Body of pancreas (tissue), 4 donors: ENCODE data around the gene UBQLN4. TPM values are rescaled to one million over a fixed set of nuclear protein-coding genes. Genes with fewer than 3 reads are reported as not detected.

Experiments
- ATAC-seq: fragments of 150-250 bp; one replicate; pipeline ENCODE4 v1.9.1; 2016
- DNase-seq, 4 donors: peaks; one replicate each; pipeline ENCODE4 v3.0.0-alpha.2; 2019
- H3K27ac ChIP-seq, 4 donors: fragments of 200-600 bp; sonication (generic); 1 replicate in 3 of 4; 2 replicates in 1 of 4; pipeline versions ENCODE4 v1.5.1 to v1.6.1; 2016 to 2019; ENCODE audit warnings: mild to moderate bottlenecking in 1 of 4, mixed read lengths in 1 of 4, moderate library complexity in 1 of 4
- H3K27me3 ChIP-seq, 2 donors: fragments of 200-600 bp; sonication (generic); one replicate each; pipeline ENCODE4 v1.6.0; 2016; ENCODE audit warnings: mild to moderate bottlenecking in 1 of 2
- H3K36me3 ChIP-seq, 2 donors: fragments of 200-600 bp; sonication (generic); replicated peaks in 1 of 2; 2 replicates each; pipeline ENCODE4 v1.5.1; 2016; ENCODE audit warnings: low read depth in 2 of 2; ENCODE audit not compliant: insufficient read depth in 1 of 2
- H3K4me1 ChIP-seq: fragments of 200-600 bp; sonication (generic); one replicate; pipeline ENCODE4 v1.6.0; 2016
- H3K4me3 ChIP-seq, 2 donors: fragments of 200-600 bp; sonication (generic); 1 replicate in 1 of 2; 2 replicates in 1 of 2; pipeline ENCODE4 v1.5.1; 2016 to 2019
- H3K9me3 ChIP-seq, 3 donors: fragments of 200-600 bp; sonication (generic); 1 replicate in 2 of 3; 2 replicates in 1 of 3; pipeline ENCODE4 v1.5.1; 2016
- CTCF ChIP-seq, 7 experiments: fragments of 450-650 bp in 4 of 7; fragments of 200-600 bp in 3 of 7; sonication (generic) in 3 of 7; IDR thresholded peaks; one replicate each; pipeline ENCODE4 v1.5.1; 2016 to 2019; ENCODE audit warnings: antibody characterized with exemption in 7 of 7
- POLR2A ChIP-seq, 3 donors: fragments of 450-650 bp; IDR thresholded peaks; one replicate each; pipeline ENCODE4 v1.6.1; 2016; ENCODE audit warnings: antibody characterized with exemption in 3 of 3, mild to moderate bottlenecking in 2 of 3
- WGBS, 2 donors: methylation state at CpG; one replicate each; pipeline ENCODE4 v1.1.5; 2017; 5-methylcytosine and 5-hydroxymethylcytosine counted together
- intact Hi-C: fragments of 100-400 bp; cut with DNase I; formaldehyde crosslinking; loops from one replicate; pipeline ENCODE4 v1.15.1; 2023
- total RNA-seq, 2 donors: library from RNA; depleted of rRNA; stranded (reverse); fragments of >200 nt; gene quantifications; one replicate each; pipeline ENCODE4 v1.1.0, GENCODE V29; 2016

The UBQLN4 gene
- total RNA-seq, 2 donors from 2014 or later, result 16.5 to 16.9 TPM

GRCh38 chr1:156095906-156096508, 42.4 kb upstream of the UBQLN4 start:
- Histone ChIP-seq H3K9me3 (no peaks in the 10 kb centered on the region), H3K4me3 (no peak overlapping the region), H3K27me3 (no peaks in the 10 kb centered on the region), H3K27ac (peak overlapping the region in 3 of 4 donors; percentile 39 to 67 (median 60)), H3K4me1 (peaks cover 21% of the 10 kb centered on the region), H3K36me3 (no peaks in the 10 kb centered on the region)
- intact Hi-C loops, result loop anchor here (2.0 kb wide), 1 partner anchor 35 kb away; no protein-coding TSS in a partner anchor
- TF ChIP-seq POLR2A (IDR thresholded peaks at IDR 0.05) (no peak), CTCF (IDR thresholded peaks at IDR 0.05) (no peak)
- whole genome bisulfite sequencing, 2 donors, result 57 to 65% methylated on average over 3 of the region's 3 CpGs
- ATAC-seq, result peak; percentile 19
- DNase-seq, result no peak

GRCh38 chr1:156091610-156092009, 38.0 kb upstream of the UBQLN4 start:
- Histone ChIP-seq H3K27me3 (no peaks in the 10 kb centered on the region), H3K36me3 (no peaks in the 10 kb centered on the region), H3K4me1 (peaks cover 12% of the 10 kb centered on the region), H3K9me3 (no peaks in the 10 kb centered on the region), H3K4me3 (no peak overlapping the region), H3K27ac (no peak overlapping the region)
- no peak for TF ChIP-seq POLR2A (IDR thresholded peaks at IDR 0.05)
- no peak for TF ChIP-seq CTCF (IDR thresholded peaks at IDR 0.05)
- no peak for DNase-seq
- no peak for ATAC-seq
- intact Hi-C loops, result loop anchor here (5.0 kb wide), 1 partner anchor 131 kb away; no protein-coding TSS in a partner anchor
- WGBS, 2 donors, result 63% methylated on average over 2 of the region's 2 CpGs

GRCh38 chr1:156090840-156091188, 37.2 kb upstream of the UBQLN4 start:
- Histone ChIP-seq H3K9me3 (no peaks in the 10 kb centered on the region), H3K36me3 (no peaks in the 10 kb centered on the region), H3K27me3 (no peaks in the 10 kb centered on the region), H3K4me1 (peaks cover 10% of the 10 kb centered on the region), H3K27ac (no peak overlapping the region), H3K4me3 (no peak overlapping the region)
- peak; percentile 71 to 89 (median 87) for TF ChIP-seq CTCF (IDR thresholded peaks at IDR 0.05)
- TF ChIP-seq POLR2A (IDR thresholded peaks at IDR 0.05), result no peak
- intact Hi-C loops, result loop anchor here (5.0 kb wide), 1 partner anchor 131 kb away; no protein-coding TSS in a partner anchor
- ATAC-seq (peak; percentile 88), DNase-seq (peak; percentile 88 to 94 (median 92))
- WGBS, 2 donors, result 36 to 100% methylated on average over 1 to 14 of the region's 14 CpGs

- TF ChIP-seq CTCF (IDR thresholded peaks at IDR 0.05) (no peak), POLR2A (IDR thresholded peaks at IDR 0.05) (no peak)
- Histone ChIP-seq H3K9me3 (no peaks in the 10 kb centered on the region), H3K36me3 (no peaks in the 10 kb centered on the region), H3K27me3 (no peaks in the 10 kb centered on the region), H3K4me3 (no peak overlapping the region), H3K27ac (no peak overlapping the region), H3K4me1 (peaks cover 10% of the 10 kb centered on the region)
- intact Hi-C loops, result loop anchor here (5.0 kb wide), 1 partner anchor 132 kb away; no protein-coding TSS in a partner anchor
- ATAC-seq (no peak), DNase-seq (peak in 1 of 4 donors; percentile 35)
- 26 to 37% methylated on average over 5 of the region's 5 CpGs for WGBS, 2 donors
Measured at GRCh38 chr1:156090138-156090839, 36.7 kb upstream of the UBQLN4 start.
